ENCODE measurements around the gene POLR3G.

DNA sequence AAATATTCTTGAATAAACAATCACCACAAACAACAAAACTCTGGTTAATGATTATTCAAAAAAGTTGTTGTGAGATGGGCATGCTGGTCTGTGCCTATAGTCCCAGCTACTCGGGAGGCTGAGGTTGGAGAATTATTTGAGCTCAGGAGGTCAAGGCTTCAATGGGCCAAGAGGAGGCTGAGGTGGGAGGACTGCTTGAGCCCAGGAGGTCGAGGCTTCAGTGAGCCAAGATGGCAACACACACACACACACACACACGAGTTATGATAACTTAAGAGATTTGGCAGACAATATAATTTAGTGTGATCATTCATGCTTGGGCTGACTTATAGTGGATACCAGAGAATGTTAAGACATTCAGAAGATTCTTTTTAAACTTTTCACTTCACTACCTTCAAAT is 39.9 kb downstream of the POLR3G start:
- TF ChIP-seq, protein P1, sequence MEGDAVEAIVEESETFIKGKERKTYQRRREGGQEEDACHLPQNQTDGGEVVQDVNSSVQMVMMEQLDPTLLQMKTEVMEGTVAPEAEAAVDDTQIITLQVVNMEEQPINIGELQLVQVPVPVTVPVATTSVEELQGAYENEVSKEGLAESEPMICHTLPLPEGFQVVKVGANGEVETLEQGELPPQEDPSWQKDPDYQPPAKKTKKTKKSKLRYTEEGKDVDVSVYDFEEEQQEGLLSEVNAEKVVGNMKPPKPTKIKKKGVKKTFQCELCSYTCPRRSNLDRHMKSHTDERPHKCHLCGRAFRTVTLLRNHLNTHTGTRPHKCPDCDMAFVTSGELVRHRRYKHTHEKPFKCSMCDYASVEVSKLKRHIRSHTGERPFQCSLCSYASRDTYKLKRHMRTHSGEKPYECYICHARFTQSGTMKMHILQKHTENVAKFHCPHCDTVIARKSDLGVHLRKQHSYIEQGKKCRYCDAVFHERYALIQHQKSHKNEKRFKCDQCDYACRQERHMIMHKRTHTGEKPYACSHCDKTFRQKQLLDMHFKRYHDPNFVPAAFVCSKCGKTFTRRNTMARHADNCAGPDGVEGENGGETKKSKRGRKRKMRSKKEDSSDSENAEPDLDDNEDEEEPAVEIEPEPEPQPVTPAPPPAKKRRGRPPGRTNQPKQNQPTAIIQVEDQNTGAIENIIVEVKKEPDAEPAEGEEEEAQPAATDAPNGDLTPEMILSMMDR (IDR thresholded peaks at IDR 0.05; ENCODE audit: poor library complexity), result no peak
- TF ChIP-seq EZH2 (IDR thresholded peaks at IDR 0.05; ENCODE audit: borderline replicate concordance), result no peak

All from hepatocyte (in vitro differentiated cells).